Activated T-cell treated with anti-CD3 and anti-CD28 coated beads for 4 hours (primary cell): Measurements from ENCODE around the gene CARMIL3.
A peak's percentile ranks its signal among the peaks of the same experiment; 100 is the strongest.
"Not testable (repeated sequence)": the region's sequence is repeated elsewhere in the genome, so short reads cannot be mapped to it uniquely, and the experiment has no call there.

ENCODE experiments used
- DNase-seq: peaks from one replicate; pipeline ENCODE4 v3.0.0-alpha.2; 2020

Gene CARMIL3

DNA sequence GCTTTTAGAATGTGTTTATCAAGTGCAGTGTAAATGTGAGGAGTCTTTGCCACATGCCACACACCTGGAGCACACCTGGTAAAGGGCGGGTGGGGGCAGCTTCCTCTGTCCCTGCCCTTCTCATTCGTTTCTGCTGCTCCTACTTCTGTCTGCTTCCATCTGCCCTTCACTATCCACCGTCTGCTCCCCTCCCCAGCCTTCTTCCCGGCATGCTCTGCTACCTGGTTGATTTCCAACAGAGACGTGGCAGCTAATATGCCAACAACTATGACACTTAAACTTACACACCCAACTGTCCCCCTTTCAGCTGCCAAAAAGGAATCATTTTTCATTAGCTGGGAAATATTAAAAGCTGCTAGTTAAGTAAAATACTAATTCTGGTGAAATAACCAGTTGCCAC lies 9.1 kb upstream of the CARMIL3 start:
- DNase-seq, result no peak

DNA sequence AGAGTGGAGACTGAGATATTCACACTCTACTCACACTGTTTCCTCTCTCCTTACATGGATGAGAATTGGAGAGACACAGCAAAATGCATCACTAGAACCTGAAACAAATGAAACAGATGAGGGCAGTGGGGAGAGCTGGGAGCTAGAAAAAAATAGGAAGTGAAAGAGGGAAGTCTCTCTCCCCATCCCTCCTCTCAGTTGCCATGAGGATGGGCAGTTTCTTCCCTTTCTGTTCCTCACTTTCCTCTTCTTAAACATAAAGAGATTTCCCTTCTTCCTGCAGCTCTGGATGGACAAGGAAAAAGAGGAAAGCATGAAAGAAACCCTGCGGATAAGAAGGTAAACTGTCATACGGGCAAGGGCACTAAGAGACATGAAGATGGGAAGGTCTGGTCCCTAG lies 2.8 kb upstream of the CARMIL3 start:
- DNase-seq, result not testable (repeated sequence)

DNA sequence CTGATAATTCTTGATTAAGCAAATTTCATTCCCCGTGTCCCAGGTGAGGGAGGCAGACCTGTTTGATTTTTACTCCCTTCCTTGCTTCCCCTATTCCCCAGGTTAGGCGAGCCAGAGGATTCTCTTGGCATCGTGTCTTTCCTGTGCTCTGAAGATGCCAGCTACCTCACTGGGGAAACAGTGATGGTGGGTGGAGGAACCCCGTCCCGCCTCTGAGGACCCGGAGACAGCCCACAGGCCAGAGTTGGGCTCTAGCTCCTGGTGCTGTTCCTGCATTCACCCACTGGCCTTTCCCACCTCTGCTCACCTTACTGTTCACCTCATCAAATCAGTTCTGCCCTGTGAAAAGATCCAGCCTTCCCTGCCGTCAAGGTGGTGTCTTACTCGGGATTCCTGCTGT lies 1.1 kb upstream of the CARMIL3 start:
- DNase-seq, result not testable (repeated sequence)

DNA sequence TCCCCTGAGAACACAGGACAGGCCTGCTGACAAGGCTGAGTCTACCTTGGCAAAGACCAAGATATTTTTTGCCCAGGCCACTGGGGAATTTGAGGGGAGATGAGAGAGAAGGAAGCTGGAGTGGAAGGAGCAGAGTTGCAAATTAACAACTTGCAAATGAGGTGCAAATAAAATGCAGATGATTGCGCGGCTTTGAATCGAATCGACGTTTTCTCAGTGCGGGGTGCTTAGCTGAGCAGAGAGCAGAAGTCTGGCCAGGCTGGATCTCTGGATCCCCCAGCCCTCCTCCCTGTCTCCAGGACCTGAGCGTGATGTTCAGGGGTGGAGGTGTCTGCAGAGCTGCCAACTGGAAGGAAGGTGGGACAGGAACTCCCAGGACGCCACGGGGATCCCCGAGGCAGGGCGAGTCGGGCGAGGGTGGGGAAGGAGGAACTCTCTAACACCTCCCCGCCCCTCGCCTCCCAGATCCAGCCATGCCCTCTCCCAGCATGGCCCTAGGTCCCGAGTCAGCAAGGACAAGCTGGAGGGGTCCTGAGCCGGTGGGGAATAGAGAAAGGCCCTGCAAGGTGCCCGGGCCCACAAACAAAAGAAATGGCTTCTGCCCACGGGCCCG lies 527 bp upstream of the CARMIL3 start:
- DNase-seq, result no peak

DNA sequence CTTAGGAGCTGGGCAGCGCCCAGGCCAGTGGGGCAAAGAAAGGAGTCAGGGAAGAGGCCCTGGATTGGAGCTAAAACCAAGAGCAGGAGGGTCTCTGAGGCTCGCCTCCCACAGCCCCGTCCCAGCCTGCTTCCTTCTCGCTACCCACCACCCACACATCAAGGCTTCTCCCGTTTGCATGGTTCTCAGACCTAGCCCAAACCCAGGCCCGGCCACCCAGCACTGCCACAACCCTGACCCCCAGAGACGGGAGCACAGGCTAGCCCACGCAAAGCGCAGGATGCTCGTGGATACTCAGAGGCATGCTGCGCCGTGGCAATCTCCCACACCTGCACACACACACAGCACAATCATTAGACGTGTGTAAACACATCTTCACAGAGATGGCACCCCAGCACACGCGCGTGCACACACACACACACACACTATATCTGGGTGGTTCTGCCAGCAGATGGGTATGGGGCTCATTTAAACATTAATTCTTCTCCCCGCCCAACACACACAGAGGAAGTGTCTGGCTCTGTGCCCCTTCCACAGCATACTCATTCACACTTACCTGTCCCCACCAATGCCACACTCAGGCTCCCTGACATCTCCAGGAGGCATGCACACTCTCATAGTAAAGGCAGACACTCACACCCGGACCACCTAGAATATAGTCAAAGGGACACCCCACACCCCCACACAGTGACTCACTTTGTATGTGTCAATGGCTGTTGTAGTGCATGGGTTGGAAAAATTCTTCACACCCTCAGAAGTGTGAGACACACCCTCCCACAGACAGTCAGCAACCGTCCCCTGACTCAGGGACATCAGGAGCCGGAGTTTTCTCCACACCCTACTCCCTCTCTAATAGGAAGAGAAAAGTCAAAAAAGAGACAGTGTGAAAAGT lies 1.1 kb downstream of the CARMIL3 start:
- peak; percentile 53 for DNase-seq

DNA sequence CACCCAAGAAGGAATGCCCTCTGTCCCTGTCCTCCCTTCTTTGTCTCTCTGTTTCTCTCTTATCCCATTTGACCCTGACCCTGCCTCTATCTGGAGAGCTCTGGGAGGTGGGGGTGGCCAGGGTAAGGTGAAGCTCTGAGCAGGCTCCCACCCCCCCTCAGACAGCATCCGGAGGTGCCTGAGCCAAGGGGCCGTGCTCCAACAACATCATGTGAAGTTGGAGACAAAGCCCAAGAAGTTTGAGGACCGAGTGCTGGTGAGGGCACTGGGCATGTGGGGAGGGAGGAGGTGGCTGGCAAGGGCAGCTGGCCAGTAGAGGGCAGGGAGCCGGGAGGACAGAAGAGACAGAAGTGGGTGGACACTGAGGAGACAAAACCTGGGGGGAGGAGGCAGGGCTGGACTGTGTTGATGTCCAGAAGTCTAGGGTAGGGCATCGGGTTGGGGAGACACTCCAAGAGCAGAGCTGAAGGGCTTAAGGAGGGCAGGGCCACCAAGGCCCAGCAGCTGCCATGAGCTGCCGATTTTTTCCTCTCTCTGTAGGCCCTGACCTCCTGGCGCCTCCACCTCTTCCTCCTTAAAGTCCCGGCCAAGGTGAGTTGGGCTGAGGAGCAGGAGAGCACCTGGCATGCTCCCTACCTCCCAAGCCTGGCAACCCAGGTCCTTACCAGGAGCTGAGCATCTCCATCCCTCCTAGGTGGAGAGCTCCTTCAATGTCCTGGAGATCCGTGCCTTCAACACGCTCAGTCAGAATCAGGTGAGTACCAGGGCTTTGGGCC lies 1.9 kb downstream of the CARMIL3 start:
- no peak for DNase-seq

DNA sequence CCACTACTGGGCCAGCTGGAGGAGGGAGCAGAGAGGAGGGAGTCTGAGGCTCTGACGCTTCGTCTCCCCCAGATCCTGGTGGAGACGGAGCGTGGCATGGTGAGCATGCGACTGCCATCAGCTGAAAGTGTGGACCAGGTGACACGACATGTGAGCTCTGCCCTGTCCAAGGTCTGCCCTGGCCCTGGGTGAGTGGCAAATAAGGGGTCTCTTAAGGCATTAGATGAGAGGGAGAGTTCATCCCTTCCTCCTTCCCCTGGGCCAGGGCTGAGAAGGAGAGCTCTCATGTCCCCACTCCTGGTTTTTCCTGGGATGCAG lies 2.5 kb downstream of the CARMIL3 start:
- DNase-seq, result no peak

DNA sequence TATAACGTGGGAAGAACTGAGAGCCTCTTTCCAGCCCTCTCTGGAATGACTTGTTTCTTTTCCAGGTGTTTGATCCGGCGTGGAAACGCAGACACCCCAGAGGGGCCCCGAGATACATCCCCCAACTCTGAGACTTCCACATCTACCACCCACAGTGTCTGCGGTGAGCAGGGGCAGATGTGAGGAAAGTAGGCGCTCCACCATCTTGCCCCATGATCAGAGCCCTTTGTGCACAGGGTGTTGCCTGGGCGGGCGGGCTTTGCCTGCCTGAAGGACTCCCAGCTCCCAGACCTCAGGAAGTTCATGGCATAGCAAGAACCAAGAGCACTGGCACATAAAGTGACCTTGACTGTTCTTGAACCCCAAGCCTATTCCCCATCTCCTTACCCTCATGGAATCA lies 2.8 kb downstream of the CARMIL3 start:
- no peak for DNase-seq

DNA sequence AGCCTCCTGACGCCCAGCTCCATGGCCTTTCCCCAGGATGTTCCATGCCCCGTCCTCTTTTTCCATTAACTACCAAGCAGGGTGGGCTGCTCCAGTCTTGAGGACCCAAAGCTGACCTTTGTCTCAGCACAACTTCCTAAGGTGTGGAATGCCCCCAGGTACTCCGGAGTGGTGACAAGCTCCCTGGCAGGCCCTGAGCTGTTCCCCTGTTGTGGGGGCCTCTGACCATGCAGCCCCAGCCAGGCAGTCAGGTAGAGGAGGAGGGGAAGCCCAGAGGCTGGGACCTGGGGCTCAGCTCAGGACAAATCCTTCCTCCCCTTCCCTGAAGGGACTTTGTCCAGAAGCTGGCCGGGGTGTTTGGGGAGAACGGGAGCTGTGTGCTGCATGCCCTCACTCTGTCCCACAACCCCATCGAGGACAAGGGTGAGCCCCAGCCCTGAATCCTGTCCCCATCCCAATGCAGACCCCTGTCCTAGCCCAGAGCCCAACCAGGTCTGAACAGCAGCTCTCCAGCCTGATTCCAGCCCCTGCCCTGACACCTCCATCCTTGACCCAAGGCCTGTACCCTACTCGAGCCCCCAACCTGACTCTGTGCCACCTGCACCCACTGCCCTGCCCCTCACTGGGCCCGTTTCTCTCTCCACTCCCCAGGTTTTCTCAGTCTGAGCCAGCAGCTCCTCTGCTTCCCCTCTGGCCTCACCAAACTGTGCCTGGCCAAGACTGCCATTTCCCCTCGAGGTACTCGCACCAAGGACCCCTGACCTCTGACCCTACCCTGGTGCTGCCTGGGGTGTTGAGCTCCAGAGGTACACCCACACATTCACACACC lies 4.4 kb downstream of the CARMIL3 start:
- no peak for DNase-seq

DNA sequence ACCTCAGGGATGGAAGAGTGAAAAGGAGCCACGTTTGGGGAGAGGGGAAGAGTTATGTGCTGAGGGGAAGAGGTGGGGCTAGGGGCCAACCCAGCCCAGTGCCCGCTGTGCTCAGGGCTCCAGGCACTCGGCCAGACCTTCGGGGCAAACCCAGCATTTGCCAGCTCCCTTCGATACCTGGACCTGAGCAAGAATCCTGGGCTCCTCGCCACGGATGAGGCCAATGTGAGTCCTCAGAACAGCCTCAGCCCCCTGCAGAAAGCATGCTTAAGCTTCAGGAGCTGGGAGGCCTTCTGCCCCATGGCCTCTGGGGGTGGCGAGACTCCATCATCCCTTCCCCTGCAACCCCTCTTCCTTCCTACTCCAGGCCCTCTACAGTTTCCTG lies 5.0 kb downstream of the CARMIL3 start:
- no peak for DNase-seq

DNA sequence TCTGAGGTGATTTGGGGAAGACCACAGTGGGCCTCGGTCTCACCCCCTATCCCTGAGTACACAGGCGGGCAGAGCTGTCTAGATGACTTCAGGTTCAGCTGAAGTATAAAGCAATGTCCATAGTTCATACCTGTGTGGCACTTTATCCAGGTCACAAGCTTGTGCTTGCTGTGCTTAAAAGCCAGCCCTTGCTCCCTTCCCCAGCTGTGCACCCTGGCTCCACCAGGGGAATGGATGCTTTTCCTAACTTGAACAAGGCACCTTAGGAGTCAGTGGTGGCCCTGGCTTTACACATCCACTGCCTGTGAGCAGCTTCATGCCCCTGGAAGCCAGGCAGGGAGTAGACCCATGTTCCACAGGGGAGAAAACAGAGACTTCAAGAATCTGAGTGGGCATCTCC lies 5.5 kb downstream of the CARMIL3 start:
- DNase-seq, result no peak

DNA sequence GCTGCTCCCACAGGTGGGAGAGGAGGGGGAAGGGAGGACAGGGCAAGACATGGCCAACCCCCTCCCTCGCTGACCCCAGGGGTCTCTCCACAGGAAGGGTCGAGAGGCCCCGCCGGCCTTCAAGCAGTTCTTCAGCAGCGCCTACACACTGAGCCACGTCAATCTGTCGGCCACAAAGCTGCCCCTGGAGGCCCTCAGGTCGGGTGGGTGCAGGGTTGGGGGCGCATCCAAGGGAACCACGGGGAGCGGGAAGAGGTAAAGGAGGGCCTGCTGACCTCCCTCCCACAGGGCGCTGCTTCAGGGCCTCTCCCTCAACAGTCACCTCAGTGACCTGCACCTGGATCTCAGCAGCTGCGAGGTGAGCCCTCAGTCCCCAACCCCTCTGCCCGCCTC lies 6.1 kb downstream of the CARMIL3 start:
- DNase-seq, result no peak

DNA sequence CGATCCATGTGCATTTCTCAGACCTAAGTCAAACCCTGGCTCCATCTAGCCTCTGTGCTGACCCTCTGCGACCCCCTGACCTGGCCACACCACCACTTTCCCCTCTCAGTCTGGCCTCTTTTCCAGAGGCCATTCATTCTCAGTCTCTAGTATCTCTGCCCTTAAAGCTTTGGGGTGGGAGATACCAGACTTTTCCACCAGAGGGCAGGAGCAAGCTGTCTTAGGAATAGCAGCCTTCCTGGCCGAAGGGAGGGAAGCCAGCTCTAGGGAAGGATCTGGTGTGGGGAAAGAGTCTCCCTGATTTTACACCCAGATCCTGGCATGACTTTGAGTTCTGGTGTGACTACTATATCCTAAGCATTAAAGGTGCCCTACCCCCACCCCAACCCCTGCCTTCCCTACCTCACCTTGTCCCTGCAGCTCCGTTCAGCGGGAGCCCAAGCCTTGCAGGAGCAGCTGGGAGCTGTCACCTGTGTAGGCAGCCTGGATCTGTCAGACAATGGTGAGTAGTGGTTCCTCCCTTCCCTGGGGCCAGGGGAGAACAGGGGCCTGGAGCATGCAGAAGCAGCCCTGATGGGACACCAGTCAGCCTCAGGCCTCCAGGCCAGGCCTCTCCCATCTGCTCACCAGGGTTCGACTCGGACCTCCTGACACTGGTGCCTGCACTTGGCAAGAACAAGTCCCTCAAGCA lies 6.6 kb downstream of the CARMIL3 start:
- no peak for DNase-seq

DNA sequence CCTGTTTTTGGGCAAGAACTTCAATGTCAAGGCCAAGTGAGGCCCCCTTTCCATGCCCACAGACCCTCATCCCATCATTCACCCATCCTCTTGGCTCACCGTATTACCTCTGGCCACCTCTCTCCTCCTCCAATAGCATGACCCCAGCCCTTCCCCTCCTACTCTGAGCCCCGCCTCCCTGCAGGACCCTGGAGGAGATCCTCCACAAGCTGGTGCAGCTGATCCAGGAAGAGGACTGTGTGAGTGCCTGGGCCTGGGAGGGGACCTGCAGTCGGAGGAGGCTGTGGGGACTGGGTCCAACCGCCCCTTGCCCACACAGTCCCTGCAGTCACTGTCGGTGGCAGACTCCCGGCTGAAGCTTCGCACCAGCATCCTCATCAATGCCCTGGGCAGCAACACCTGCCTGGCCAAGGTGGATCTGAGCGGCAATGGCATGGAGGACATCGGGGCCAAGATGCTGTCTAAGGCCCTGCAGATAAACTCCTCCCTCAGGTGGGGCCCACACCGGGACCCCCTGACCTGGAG lies 7.2 kb downstream of the CARMIL3 start:
- no peak for DNase-seq

DNA sequence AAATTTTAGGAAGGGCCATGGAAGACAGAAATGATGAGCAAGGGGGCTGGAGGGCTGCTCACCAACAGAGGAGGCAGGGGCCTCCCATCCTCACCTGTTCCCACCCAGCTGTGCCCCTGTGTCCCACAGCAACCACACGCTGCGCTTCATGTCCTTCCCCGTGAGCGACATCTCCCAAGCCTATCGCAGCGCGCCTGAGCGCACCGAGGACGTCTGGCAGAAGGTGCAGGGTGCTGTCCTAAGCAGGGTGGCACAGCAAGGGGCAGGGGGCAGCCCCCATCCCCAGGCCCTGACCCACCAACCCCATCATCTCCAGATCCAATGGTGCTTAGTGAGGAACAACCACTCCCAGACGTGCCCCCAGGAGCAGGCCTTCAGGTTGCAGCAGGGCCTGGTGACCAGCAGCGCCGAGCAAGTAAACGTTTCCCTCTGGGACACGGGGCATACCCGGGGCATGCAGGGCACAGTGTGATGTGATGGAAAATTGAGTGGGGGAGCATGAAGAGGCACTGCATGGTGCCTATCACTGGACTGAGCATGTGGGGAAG lies 8.1 kb downstream of the CARMIL3 start:
- DNase-seq, result no peak

DNA sequence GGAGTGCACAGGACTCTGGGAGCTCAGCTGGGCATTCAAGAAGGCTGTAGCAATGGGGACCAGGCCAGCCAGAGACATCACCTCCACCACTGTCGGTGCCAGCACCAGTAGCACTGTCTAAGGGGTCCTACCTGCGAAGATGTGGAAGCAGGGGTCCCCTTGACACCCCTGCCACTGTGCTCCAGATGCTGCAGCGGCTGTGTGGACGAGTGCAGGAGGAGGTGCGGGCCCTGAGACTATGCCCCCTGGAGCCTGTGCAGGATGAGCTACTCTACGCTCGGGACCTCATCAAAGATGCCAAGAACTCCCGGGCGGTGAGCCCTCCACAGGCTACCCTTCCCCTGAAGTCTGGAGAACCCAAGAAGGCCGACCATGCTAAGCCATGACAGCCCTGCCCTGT lies 8.6 kb downstream of the CARMIL3 start:
- no peak for DNase-seq

DNA sequence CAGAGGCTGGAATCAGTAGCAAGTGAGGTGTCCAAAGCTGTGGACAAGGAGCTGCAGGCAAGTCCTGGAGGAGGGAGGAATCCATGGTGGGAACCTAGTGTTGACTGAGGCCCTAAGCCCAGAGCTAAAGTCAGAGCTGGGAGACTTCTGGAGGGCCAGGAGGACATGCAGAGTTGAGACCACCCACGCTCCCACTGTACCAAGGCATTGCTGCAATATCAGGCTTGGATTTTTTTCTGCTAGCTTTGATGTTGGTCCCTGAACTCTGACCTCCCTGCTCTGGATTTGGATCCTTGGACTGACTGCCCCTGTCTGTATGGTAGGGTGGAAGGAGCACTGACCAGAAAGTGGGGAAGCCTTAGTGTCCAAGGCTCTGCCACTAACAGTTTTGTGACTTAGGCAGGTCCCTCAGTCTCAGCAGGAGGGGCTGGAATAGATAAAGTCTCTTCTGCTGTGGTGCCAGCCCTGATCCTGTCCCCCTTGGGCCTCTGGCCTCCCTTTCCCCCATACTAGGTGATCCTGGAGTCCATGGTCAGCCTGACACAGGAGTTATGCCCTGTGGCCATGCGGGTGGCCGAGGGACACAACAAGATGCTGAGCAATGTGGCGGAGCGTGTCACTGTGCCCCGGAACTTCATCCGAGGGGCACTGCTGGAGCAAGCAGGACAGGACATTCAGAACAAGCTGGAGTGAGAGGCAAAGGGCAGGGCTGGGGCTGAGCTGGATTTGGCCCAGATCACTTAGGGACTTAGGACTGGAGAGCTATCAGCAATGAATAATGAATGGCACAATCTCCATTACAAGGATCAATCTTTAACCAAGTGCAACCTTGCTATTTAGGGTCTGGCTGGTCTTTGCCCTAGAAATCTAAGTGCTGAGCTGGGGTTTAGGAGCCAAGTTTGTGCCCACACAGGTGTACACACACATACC lies 9.4 kb downstream of the CARMIL3 start:
- no peak for DNase-seq

DNA sequence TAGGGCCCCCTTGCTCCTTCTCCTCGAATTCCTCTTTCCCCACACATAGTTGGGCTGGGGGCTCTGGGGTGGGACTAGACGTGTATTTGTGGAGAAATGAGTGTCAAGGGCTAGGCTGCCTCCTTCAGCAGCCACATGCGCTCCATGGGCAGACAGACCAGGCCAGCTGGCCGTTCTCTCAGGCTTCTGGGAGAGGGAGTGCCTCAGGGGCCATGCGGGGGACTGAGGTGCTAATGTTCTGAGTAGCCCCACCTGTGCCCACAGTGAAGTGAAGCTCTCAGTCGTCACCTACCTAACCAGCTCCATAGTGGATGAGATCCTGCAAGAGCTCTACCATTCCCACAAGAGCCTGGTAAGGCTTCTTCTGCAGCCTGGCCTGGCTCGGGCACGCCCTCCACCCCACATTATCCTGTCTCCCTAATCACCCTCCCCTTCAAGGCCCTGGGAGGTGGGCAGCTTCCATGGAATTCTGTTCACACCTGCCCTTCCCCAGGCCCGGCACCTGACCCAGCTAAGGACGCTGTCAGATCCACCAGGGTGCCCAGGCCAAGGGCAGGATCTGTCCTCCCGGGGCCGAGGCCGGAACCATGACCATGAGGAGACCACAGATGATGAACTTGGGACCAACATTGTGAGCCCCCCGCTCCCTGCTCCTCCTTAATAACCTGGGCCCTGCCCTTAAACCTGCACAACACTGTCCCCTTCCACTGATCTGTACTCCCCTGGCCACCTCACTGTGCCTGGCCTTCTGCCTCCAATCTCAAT lies 10.6 kb downstream of the CARMIL3 start:
- DNase-seq, result no peak

DNA sequence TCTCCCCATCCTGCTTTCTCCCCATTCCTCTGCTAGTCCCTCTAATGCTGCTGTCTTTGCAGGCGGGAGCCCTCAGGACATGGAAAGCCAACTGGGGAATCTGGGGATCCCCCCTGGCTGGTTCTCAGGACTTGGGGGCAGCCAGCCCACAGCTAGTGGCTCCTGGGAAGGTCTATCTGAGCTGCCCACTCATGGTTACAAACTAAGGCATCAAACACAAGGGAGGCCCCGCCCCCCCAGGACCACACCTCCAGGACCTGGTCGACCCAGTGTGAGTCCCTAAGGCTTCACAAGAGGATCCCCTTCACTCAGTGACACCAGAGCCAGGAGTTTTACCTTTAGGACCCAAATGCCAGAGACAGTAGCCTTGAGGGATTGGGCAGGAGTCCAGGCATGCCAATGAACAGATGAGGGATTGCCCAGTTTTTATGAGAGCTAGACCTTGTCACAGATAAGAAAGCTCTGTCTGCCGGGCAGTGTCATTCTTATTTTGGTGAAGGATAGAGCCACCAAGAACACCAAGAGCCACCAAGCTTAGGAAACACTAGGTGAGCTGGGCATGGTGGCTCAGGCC lies 11.5 kb downstream of the CARMIL3 start:
- DNase-seq, result no peak
